ENCODE measurements around the gene LDHAL6B. TPM values are rescaled to one million over a fixed set of nuclear protein-coding genes. Genes with fewer than 3 reads are reported as not detected.

The LDHAL6B gene
- polyA plus RNA-seq, 3 donors = 0.03 TPM; not detected in 2

GRCh38 chr15:59174835-59175831 lies 31.5 kb upstream of the LDHAL6B start:
- H3K27ac ChIP-seq (ENCODE audit: low read depth, low read length) = no peak overlapping the region
- WGBS, 3 donors = 54 to 59% (median 57%) methylated on average over 10 of the region's 10 CpGs

DNA sequence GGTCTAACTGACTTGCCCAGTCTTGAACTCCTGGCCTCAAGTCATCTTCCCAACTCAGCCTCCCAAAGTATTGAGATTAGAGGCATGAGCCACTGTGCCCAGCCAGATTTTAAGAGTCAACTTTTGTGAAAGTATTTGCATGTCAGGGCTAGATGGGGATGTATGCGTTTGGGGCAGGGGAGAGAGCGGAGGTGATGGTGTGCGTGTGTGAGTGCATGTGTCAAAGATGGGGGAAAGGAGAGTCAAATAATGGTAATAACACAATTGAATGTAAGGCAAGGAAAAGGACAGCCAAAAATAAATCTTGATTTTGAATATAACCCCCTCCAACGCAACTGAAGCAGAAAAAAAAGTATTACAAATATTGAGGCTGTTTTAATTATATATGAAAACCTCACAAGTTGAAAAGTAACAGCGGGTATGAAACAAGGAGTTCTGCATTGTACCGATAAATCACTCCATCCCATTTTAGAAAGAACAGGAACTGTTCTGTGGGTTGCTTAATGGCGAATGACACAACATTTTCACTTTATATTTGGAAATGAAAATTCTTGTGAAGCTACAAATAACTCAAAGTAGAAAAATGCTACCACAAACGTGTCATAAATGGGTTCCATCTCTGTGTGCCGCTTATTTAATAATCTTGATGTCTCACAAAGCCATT lies 29.9 kb upstream of the LDHAL6B start:
- WGBS, 3 donors = 70 to 88% (median 74%) methylated on average over 9 of the region's 9 CpGs
- no peak overlapping the region for H3K27ac ChIP-seq (ENCODE audit: low read depth, low read length)

DNA sequence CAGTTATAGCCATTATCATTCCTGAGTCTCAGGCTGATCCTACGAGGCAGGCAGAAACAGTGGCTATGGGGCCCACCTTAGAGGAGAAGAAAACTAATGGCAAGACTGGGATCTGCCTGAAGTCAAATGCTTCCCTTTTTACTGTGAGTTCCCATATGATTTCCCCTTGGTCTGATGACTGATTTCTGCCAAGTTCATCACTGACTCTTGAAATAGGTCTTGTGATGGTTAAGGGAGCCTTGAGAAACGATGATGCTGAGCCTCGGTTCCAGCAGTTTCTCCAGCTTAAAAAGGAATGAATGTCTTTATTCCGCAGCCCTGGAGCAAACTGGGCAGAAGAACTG lies 29.4 kb upstream of the LDHAL6B start:
- WGBS, 3 donors = 79 to 94% (median 80%) methylated on average over 4 of the region's 4 CpGs

GRCh38 chr15:59178151-59178695 lies 28.4 kb upstream of the LDHAL6B start:
- no peak overlapping the region for H3K27ac ChIP-seq (ENCODE audit: low read depth, low read length)
- WGBS, 3 donors = 93 to 96% (median 93%) methylated on average over 13 to 16 of the region's 16 CpGs

More for the DNA sequence above, 29.4 kb upstream of the LDHAL6B start:
- no peak overlapping the region for H3K27ac ChIP-seq (ENCODE audit: low read depth, low read length)

- 89 to 93% (median 91%) methylated on average over 5 of the region's 5 CpGs for WGBS, 3 donors
These were observed 26.9 kb upstream of the LDHAL6B start for GRCh38 chr15:59179717-59180116.

GRCh38 chr15:59180945-59181600 lies 25.6 kb upstream of the LDHAL6B start:
- WGBS, 3 donors = 54 to 87% (median 56%) methylated on average over 5 of the region's 5 CpGs
- H3K27ac ChIP-seq (ENCODE audit: low read depth, low read length) = no peak overlapping the region

More at GRCh38 chr15:59179717-59180116, 26.9 kb upstream of the LDHAL6B start:
- no peak overlapping the region for H3K27ac ChIP-seq (ENCODE audit: low read depth, low read length)

- 56 to 78% (median 68%) methylated on average over 2 of the region's 2 CpGs for WGBS, 3 donors
- no peak overlapping the region for H3K27ac ChIP-seq (ENCODE audit: low read depth, low read length)
These were observed 20.9 kb upstream of the LDHAL6B start for GRCh38 chr15:59185725-59186124.

GRCh38 chr15:59186501-59186900 lies 20.1 kb upstream of the LDHAL6B start:
- no peak overlapping the region for H3K27ac ChIP-seq (ENCODE audit: low read depth, low read length)
- WGBS, 3 donors = 88 to 95% (median 90%) methylated on average over 4 of the region's 4 CpGs

DNA sequence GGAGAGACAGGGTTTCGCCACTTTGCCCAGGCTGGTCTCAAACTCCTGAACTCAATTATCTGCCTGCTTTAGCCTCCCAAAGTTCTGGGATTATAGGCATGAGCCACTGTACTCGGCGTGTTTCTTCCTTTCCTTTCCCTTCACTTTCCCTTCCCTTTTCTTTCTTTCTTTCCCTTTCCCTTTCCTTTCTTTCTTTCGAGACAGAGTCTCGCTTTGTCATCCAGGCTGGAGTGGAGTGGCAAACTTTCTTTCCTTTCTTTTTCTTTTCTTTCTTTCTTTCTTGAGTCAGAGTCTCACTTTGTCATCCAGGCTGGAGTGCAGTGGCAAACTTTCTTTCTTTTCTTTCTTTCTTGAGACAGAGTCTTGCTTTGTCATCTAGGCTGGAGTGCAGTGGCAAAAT lies 17.4 kb upstream of the LDHAL6B start:
- no peak overlapping the region for H3K27ac ChIP-seq (ENCODE audit: low read depth, low read length)
- 94 to 97% (median 96%) methylated on average over 5 of the region's 5 CpGs for WGBS, 3 donors

GRCh38 chr15:59190291-59190690 lies 16.4 kb upstream of the LDHAL6B start:
- 90 to 98% (median 91%) methylated on average over 7 of the region's 7 CpGs for WGBS, 3 donors
- H3K27ac ChIP-seq (ENCODE audit: low read depth, low read length) = no peak overlapping the region

GRCh38 chr15:59191855-59192237 lies 14.8 kb upstream of the LDHAL6B start:
- WGBS, 3 donors = 84 to 88% (median 86%) methylated on average over 6 of the region's 6 CpGs
- no peak overlapping the region for H3K27ac ChIP-seq (ENCODE audit: low read depth, low read length)

- H3K27ac ChIP-seq (ENCODE audit: low read depth, low read length) = no peak overlapping the region
- 87 to 91% (median 89%) methylated on average over 10 of the region's 10 CpGs for WGBS, 3 donors
These were observed 11.9 kb upstream of the LDHAL6B start for GRCh38 chr15:59194639-59195325.

- WGBS, 3 donors = 95 to 97% (median 96%) methylated on average over 2 of the region's 2 CpGs
- no peak overlapping the region for H3K27ac ChIP-seq (ENCODE audit: low read depth, low read length)
These were observed 10.2 kb upstream of the LDHAL6B start for GRCh38 chr15:59196416-59196815.

DNA sequence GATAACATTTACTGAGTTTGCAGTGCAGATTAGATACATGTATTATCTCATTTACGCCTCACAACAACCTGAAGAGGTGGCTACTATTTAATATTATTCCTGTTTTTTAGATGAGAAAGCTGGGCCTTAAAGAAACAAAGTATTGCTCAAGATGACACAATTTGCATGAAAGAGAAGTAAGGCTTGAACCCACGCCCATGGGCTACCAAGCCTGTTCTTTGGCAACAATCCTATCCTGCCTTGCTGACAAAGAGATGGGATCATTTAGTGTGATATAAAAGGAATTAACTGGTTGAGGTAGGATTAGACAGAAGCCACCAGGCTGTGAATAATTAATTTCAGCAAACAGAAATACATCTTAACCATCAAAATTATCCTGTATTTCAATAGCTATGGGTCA lies 9.2 kb upstream of the LDHAL6B start:
- 79 to 91% (median 88%) methylated on average over 2 of the region's 2 CpGs for WGBS, 3 donors

GRCh38 chr15:59199626-59200465 lies 6.8 kb upstream of the LDHAL6B start:
- WGBS, 3 donors = 85 to 87% (median 86%) methylated on average over 10 of the region's 10 CpGs
- no peak overlapping the region for H3K27ac ChIP-seq (ENCODE audit: low read depth, low read length)

More for the DNA sequence above, 9.2 kb upstream of the LDHAL6B start:
- H3K27ac ChIP-seq (ENCODE audit: low read depth, low read length) = no peak overlapping the region

GRCh38 chr15:59200560-59200959 lies 6.1 kb upstream of the LDHAL6B start:
- WGBS, 3 donors = 97% methylated on average over 9 of the region's 9 CpGs
- no peak overlapping the region for H3K27ac ChIP-seq (ENCODE audit: low read depth, low read length)

- no peak overlapping the region for H3K27ac ChIP-seq (ENCODE audit: low read depth, low read length)
- WGBS, 3 donors = 93 to 96% (median 95%) methylated on average over 6 of the region's 6 CpGs
These were observed 3.6 kb upstream of the LDHAL6B start for GRCh38 chr15:59203008-59203407.
